GM19193 (cell line): ENCODE data around the gene RALGAPA1.

ENCODE experiments used
- POLR2A ChIP-seq: IDR thresholded peaks from 4 replicates; pipeline ENCODE4 v1.6.1; 2011; ENCODE audit not compliant: insufficient read depth, insufficient read length; ENCODE audit errors: extremely low read depth

The RALGAPA1 gene

DNA sequence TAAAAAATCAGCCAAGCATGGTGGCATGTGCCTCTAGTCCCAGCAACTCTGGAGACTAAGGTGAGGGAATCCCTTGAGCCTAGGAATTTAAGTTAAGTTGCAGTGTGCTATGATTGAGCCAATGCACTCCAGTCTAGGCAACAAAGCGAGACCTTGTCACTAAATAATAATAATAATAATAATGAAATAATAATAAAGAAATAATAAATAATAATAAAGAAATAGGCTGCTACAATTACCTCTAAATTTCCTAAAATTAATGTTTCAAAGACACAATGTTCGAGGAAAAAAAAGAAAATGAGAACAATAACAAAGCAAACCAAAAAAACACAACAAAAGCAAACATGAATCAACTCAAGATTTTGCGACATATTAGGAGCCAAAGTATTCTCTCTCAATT lies 29.7 kb downstream of the RALGAPA1 start:
- no peak for TF ChIP-seq POLR2A

- no peak for TF ChIP-seq POLR2A
Observed at GRCh38 chr14:35776823-35777222, 32.3 kb downstream of the RALGAPA1 start.

DNA sequence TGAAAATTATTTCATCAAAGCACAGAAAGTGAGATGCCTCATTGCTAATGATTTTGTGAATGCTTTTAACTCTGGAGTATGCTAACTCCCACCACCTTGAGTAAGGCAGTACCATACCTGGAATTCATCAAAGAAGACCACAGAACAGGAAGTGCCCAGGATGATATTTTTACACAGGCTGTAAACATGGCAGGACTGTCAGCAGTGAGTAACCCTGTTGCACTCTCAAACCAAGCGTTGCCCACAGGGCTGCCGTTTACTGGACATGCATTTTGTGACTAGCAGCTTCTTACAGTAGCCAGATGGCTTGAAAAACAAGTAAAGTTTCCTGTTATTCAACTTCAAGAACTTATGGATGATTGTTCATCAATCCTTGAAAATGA lies 42.4 kb downstream of the RALGAPA1 start:
- TF ChIP-seq POLR2A = no peak

DNA sequence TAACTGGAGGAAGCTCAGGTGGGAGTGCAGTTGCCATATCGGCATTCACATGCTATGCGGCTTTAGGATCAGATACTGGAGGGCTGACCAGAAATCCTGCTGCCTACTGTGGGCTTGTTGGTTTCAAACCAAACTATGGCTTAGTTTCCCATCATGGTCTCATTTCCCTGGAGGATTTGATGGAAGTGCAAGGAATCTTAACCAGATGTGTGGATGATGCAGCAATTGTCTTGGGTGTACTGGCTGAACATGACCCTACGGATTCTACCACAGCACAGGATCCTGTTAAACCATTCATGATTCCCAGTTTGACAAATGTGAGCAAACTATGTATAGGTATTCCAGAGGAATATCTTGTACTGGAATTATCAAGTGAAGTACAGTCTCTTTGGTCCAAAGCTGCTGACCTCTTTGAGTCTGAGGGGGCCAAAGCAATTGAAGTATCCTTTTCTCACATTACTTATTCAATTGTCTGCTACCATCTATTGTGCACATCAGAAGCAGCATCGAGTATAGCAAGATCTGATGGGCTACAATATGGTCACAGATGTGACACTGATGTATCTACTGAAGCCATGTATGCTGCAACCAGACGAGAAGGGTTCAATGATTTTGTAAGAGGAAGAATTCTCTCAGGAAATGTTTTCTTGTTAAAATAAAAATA lies 42.9 kb downstream of the RALGAPA1 start:
- TF ChIP-seq POLR2A = no peak

GRCh38 chr14:35761922-35762321 lies 47.2 kb downstream of the RALGAPA1 start:
- TF ChIP-seq POLR2A = no peak

DNA sequence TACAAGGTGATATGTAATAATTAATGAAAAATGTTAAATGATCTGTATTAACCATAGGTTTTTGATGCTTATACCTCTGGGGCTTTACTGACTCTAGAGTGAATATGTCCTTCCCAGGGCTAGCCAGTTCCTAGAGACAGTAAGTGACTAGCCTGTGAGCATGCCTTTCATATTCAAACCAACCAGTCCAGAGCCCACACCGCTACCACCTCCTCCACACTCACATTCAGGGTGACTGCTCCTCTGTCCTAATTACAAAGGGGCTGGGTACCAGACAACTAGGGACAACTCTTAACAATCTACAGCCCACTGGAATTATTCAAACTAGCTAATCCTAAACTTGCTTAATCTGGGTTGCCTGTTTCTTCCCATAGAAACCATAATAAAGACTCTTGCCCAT lies 49.0 kb downstream of the RALGAPA1 start:
- TF ChIP-seq POLR2A = no peak

DNA sequence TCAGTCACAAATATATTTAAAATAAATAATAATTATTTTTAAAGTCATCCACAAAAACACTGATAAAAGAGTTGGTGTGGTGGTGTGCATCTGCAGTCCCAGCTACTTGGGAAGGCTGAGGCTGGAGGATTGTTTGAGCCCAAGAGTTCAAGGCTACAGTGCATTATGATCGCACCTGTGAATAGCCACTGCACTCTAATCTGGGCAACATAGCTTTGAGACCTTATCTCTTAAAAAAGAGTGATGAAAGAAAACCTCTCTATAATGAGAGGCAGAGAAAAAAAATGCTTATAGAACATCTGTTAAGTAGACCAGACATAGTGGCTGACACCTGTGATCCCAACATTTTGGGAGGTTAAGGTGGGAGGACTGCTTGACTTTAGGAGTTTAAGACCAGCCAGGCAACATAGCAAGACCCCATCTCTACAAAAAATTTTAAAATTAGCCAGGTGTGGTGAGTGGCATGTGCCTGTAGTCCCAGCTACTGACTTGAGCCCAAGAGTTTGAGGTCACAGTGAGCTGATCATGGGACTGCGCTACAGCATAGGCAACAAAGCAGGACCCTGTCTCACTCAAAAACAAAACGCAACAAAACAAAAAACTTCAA lies 50.5 kb downstream of the RALGAPA1 start:
- no peak for TF ChIP-seq POLR2A

DNA sequence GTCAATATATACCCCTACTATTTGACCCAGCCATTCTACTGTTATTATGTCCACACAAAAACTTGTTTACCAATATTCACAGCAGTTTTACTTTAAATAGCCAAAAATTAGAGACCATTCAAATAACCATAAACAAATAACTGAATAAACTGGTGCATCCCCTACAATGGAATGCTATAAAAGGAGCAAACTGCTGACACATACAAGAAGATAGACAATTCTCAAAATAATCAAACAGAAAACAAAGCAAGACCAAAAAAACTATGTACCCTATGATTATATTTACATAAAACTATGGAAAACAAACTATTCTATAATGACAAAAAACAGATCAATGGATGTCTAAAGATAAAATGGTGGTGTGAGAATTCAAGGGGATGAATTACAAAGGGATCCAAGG lies 54.4 kb downstream of the RALGAPA1 start:
- TF ChIP-seq POLR2A = no peak

- TF ChIP-seq POLR2A = no peak
Observed at GRCh38 chr14:35752380-35752779, 56.7 kb downstream of the RALGAPA1 start.

DNA sequence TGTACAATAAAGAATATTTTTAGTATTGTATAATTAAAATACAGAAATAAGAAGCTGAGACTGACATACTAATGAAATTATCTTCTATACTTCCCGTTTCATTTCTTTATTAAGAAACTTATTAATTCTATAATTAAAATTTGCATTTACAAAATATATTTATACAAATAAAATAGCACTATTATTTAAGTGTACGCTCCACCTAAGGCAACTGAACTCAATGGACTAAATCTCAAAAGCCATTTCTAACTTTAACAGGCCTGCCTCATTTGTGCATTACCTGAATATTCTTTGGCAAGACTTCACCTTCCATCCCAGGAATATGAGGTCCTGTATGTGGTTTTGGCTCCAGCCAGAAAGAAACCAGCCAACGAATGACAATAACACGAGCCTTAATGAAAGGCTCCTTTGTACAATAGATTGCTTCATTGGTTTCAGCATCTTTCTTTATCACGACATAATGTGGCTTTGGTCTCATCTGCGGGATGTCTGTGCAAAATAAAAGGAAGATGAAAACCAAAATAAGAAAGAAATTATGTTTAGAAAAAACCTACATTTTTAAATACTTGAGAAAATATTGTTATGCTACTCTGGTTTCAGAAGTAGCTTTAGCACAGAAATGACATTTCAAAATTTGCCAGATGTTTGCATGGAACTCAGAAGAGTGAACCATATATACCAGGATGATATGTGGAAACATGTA lies 58.7 kb downstream of the RALGAPA1 start:
- no peak for TF ChIP-seq POLR2A

- no peak for TF ChIP-seq POLR2A
Observed at GRCh38 chr14:35747379-35747778, 61.7 kb downstream of the RALGAPA1 start.

- TF ChIP-seq POLR2A = no peak
Observed at GRCh38 chr14:35742442-35742841, 66.7 kb downstream of the RALGAPA1 start.

DNA sequence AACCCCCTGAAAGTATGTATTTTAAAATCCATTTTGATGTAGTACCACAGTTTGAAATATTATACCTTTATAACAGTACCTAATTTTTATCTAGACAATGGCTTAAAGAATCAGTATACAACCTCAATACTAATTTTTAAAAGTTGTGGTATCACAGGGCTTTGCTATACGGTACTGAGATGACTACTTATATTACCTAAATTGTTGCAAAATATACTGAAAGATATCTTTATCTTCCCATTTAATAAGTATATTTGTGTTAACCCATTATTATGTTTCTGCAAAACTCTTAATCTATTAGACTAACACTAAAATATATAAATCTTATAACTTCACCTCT lies 67.1 kb downstream of the RALGAPA1 start:
- no peak for TF ChIP-seq POLR2A

- TF ChIP-seq POLR2A = no peak
Observed at GRCh38 chr14:35741345-35742031, 67.6 kb downstream of the RALGAPA1 start.

- no peak for TF ChIP-seq POLR2A
Observed at GRCh38 chr14:35740215-35740614, 68.9 kb downstream of the RALGAPA1 start.

DNA sequence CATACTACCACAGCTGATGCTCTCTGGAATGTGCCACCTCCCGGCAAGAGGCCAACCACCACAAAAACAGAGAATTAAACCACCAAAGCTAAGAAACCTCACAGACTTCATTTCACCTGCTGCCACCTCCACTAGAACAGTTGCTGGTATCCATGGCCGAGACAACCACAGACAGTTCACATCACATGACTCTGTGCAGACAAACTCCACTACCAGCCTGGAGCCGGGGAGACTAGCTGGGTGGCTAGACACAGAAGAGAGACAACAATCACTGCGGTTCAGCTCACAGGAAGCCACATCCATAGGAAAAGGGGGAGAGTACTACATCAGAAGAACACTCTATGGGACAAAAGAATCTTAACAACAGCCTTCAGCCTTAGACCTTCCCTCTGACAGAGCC lies 78.2 kb downstream of the RALGAPA1 start:
- TF ChIP-seq POLR2A = no peak

GRCh38 chr14:35727764-35728163 lies 81.3 kb downstream of the RALGAPA1 start:
- TF ChIP-seq POLR2A = no peak

DNA sequence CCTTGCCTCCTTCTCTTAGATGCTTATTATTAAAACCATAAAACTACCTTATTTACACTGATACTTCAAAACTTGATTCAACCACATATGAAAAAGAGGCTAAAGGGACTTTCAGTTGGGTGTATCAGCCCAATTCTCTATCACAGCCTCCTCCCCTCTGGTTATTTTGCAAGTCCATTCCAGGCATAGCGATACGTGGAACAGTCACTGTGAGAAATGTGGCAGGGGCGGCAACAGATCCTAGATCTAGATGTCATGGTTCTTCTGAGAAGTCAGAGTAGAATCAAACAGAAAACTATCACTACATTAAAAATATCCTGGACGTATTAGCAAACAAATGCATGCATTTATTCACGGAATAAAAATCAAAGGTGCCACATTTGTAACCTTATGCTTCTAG lies 83.2 kb downstream of the RALGAPA1 start:
- no peak for TF ChIP-seq POLR2A
